HG03575 (cell line): ENCODE data around the gene TMEM50A.
"Not testable (repeated sequence)": the region's sequence is repeated elsewhere in the genome, so short reads cannot be mapped to it uniquely, and the experiment has no call there.

Experiments
- ATAC-seq: cut with Tn5 transposase; IDR thresholded peaks from one replicate; pipeline ENCODE4 v1.9.1; 2021; ENCODE audit not compliant: unreplicated experiment, insufficient number of reproducible peaks, low FRiP score; ENCODE audit errors: extremely low read depth

TMEM50A gene

DNA sequence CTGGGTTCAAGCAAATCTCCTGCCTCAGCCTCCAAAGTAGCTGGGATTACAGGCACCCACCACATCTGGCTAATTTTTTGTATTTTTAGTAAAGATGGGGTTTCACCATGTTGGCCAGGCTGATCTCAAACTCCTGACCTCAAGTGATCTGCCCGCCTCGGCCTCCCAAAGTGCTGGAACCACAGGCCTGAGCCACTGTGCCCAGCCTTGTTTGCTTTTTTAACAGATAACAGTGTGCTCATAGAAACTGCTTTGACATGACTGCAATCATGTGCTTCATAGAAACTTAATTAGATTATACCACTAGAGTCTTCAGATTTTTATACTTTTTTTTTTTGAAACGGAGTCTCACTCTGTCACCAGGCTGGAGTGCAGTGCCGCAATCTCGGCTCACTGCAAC, 8.8 kb upstream of the TMEM50A start:
- not testable (repeated sequence) for ATAC-seq

DNA sequence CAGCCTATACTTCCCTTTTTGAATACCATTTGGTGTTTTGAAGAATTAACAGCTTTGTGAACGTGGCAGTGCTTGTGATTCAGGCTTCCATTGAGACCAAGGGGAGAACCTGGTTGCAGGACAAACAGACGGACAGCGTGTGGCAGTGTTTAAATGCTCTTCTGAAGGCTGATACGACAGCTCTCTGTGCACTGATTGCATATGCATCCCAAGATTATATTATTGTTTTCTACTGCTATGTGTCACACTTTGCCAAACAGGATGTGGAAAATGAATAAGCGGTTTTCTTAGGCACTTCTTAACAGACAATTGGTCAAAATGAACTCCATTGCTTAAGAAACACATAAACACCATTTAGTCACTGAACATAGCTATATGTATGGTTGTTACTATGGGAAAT, 8.2 kb upstream of the TMEM50A start:
- not testable (repeated sequence) for ATAC-seq

DNA sequence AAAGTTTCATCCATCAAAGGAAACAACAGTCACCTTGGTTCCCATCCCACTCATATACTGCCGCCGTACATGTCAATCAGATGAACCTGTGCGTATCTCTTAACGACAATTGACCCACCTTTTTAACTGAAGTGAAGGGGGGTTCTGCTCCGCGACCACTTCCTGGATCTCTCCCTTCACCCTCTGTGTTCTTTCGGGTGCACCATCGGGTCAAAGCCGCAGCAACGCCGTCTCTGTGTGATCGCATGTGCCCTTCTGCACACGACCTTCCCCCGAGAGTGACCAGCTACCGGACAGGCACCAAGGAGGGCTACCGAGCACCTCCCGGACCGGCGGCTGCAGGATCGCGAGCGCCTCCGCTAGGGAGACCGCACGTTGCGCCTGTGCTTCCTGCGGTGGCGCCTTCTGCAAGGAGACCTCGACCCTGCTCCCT, 1.2 kb upstream of the TMEM50A start:
- not testable (repeated sequence) for ATAC-seq

DNA sequence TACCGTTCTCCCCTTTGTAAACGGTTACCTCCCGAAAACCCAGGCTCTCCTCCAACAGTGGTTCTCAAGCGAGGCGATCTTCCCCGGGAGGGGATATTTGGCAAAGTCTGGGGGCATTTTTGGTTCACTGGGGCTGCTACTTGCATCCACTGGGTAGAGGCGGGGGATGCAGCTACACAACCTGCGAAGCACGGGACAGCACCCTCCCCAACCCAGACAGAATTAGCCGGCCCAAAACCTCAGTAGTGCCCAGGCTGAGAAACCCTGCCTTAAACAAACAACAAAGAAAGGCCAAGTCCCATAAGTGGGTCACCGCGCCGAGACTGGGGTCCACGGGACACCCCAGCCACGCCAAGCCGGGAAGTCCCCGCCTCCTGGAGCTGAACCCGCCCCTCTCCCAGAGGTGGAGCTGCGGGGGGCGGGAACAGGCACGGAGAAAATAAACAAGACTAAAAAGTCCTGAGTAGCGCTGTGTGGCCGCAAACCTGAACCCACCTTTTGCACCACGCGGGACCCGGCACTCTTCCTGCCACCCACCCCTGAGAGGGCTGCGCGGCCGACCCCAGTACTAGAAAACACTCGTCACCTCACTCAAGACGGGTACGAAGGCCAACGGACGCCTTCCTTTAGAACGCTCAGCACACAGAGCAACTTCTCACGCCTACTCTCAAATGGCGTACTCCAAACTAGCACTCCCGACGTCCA, 499 bp upstream of the TMEM50A start:
- not testable (repeated sequence) for ATAC-seq

GRCh38 chr1:25338986-25339385, 852 bp downstream of the TMEM50A start:
- no peak for ATAC-seq

- no peak for ATAC-seq
Measured at GRCh38 chr1:25341746-25342145, 3.6 kb downstream of the TMEM50A start.

GRCh38 chr1:25342846-25343245, 4.7 kb downstream of the TMEM50A start:
- ATAC-seq = no peak

DNA sequence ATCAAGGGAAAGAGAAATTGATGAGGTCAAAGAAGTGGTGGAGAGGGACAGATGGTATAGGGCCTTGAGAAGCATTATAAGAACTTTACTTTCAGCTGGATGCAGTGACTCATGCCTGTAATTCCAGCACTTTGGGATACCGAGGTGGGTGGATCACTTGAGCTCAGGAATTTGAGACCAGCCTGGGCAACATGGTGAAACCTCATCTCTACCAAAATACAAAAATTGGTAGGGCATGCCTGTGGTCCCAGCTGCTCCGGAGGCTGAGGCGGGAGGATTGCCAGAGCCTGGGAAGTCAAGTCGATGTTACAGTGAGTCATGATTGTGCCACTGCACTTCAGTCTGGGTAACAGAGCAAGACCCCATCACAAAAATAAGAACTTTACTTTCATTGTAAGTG, 5.7 kb downstream of the TMEM50A start:
- ATAC-seq = no peak

- no peak for ATAC-seq
Measured at GRCh38 chr1:25347556-25347955, 9.4 kb downstream of the TMEM50A start.

GRCh38 chr1:25349606-25350005, 11.5 kb downstream of the TMEM50A start:
- no peak for ATAC-seq

- ATAC-seq = no peak
Measured at GRCh38 chr1:25355841-25356395, 17.8 kb downstream of the TMEM50A start.

DNA sequence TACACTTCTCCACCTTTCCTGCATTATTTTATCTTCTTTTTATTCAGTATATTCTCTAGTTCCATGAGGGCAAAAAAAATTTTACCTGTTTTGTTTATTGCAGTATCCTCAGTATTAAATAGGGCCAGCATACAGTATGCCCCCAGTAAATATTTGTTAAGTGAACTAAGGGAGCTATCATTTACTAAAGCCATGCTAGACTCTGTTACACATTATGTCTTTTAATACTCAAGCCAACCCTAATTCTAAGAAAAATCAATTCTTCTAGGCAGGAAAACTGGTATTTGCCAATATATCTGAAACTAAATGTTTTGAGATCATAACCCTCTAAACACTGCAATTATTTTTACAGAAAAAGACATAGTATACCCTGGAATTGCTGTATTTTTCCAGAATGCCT, 18.3 kb downstream of the TMEM50A start:
- no peak for ATAC-seq

DNA sequence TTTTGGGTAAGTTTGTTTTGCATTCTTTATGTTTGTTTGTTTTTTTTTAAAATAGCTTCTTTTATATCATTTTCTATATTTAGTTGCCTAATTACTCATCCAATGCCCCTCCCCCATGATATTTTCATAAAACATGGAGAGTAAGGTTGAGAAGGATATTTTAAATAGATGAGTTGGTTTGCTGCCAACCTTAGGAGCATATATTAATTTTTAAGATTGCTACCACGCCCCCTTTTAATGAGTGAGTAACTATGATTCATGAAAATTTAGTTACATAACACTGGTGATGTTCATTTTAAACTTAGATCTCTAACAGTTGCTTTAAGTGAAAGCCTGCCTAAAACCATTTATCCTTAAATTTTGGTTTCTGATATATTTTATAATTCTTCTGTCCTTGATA, 18.7 kb downstream of the TMEM50A start:
- ATAC-seq = no peak

DNA sequence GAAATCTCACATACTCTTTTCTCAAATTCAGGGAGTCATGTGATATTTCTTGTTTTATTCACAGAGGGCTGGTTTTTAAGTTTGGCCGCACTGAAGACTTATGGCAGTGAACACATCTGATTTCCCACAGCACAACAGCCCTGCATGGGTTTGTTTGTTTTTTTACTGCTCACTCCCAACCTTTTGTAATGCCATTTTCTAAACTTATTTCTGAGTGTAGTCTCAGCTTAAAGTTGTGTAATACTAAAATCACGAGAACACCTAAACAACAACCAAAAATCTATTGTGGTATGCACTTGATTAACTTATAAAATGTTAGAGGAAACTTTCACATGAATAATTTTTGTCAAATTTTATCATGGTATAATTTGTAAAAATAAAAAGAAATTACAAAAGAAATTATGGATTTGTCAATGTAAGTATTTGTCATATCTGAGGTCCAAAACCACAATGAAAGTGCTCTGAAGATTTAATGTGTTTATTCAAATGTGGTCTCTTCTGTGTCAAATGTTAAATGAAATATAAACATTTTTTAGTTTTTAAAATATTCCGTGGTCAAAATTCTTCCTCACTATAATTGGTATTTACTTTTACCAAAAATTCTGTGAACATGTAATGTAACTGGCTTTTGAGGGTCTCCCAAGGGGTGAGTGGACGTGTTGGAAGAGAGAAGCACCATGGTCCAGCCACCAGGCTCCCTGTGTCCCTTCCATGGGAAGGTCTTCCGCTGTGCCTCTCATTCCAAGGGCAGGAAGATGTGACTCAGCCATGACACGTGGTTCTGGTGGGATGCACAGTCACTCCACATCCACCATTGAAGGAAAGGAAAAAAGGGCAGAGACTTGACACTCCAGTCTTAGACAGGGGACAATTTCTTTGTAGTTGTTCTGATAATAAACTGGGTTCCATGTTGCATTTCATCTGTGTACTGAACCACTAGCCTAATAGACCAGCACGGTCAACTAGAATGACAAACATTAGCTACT, 22.8 kb downstream of the TMEM50A start:
- ATAC-seq = no peak

DNA sequence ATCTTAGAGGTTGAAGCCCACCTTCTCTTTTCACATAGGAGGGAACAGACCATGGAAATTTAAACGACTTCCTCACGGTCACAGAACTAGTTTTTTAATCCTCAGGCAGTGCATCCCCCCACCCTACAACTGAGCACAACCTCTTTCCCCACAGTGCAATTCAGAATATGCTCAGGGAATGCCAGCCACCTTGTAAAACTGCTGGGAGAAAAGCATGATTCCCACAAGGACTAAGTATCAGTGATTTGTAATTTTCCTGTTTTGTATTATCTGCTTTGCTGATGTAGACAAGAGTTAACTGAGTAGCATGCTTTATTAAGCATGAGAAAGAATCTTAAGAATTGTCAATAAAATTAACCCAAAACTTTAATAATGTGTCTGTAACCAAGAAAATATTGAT, 23.8 kb downstream of the TMEM50A start:
- ATAC-seq = no peak

GRCh38 chr1:25362634-25363559, 24.8 kb downstream of the TMEM50A start:
- not testable (repeated sequence) for ATAC-seq

- ATAC-seq = no peak
Measured at GRCh38 chr1:25369241-25369640, 31.1 kb downstream of the TMEM50A start.

- not testable (repeated sequence) for ATAC-seq
Measured at GRCh38 chr1:25369691-25370271, 31.6 kb downstream of the TMEM50A start.
